K562 (cell line): Measurements from ENCODE around the gene LGALS3BP. TPM values are rescaled to one million over a fixed set of nuclear protein-coding genes. Genes with fewer than 3 reads are reported as not detected.

Source experiments
- BRD4 ChIP-seq: fragments of 200-600 bp; sonication (generic); IDR thresholded peaks from 2 replicates; pipeline ENCODE4 v1.6.1; 2017; ENCODE audit warnings: inconsistent platforms
- CHD4 ChIP-seq: fragments of 200-600 bp; sonication (generic); IDR thresholded peaks from 3 replicates; pipeline ENCODE4 v1.6.1; 2012; ENCODE audit warnings: low read depth, mild to moderate bottlenecking, mixed read lengths, low read length, inconsistent platforms; ENCODE audit not compliant: insufficient read depth, insufficient replicate concordance, poor library complexity, severe bottlenecking
- CHD7 ChIP-seq: fragments of 200-600 bp; sonication (generic); IDR thresholded peaks from one replicate; pipeline ENCODE4 v1.6.1; 2012; ENCODE audit warnings: mild to moderate bottlenecking, low read depth, low read length, inconsistent platforms
- YY1 ChIP-seq, 3 experiments: IDR thresholded peaks; 2 replicates each; pipeline ENCODE4 v1.6.1; 2011; ENCODE audit warnings: low read length in 2 of 3, mild to moderate bottlenecking in 2 of 3, moderate library complexity in 2 of 3, borderline replicate concordance in 1 of 3, control low read depth in 1 of 3, low read depth in 1 of 3; ENCODE audit not compliant: insufficient read depth in 3 of 3, insufficient replicate concordance in 2 of 3, control insufficient read depth in 1 of 3, insufficient read length in 1 of 3; ENCODE audit errors: extremely low read depth in 1 of 3
- polyA plus RNA-seq, 8 experiments: library from polyadenylated mRNA; depleted of rRNA in 4 of 8; stranded (reverse) in 5 of 8; unstranded in 3 of 8; fragments of >200 nt; fragmentation: Nextera tagmentation in 2 of 8; fragmentation: Illumina TruSeq in 1 of 8; extraction: Ambion mirVana in 2 of 8; extraction: Trizol in 1 of 8; gene quantifications; 2 replicates each; pipeline versions ENCODE4 v1.2.1 to v1.2.3, GENCODE V29; 2011 to 2014; ENCODE audit warnings: inconsistent platforms in 1 of 8, missing spikeins in 1 of 8
- total RNA-seq, 7 experiments: library from RNA; depleted of rRNA in 6 of 7; stranded (reverse); fragments of >200 nt in 6 of 7; fragmentation: Illumina TruSeq in 2 of 7; extraction: Trizol in 2 of 7; gene quantifications; 2 replicates each; pipeline versions ENCODE4 v1.2.1 to v1.2.3, GENCODE V29; 2011 to 2021; ENCODE audit warnings: low replicate concordance in 1 of 7

Gene LGALS3BP
- total and polyA plus RNA-seq, 9 of the 15 experiments (the other 6 are each of a cell fraction or from before 2014, with no cell fraction given): 0.39 to 5.3 (median 3.2) TPM

GRCh38 chr17:78973196-78973595 lies 6.5 kb downstream of the LGALS3BP start (continued):
- TF ChIP-seq CHD7 (no peak), CHD4 (no peak), YY1 (IDR thresholded peaks at IDR 0.05; ENCODE audit: borderline replicate concordance in 1 of 3, control insufficient read depth in 1 of 3, extremely low read depth in 1 of 3, insufficient read depth in 3 of 3, insufficient read length in 1 of 3, insufficient replicate concordance in 2 of 3, low read depth in 1 of 3, low read length in 2 of 3) (no peak), BRD4 (no peak)
